Effector CD4-positive, alpha-beta T cell (primary cell): ENCODE results near the gene SLC9A6.
"Not testable (repeated sequence)": the region's sequence is repeated elsewhere in the genome, so short reads cannot be mapped to it uniquely, and the experiment has no call there.

Experiments
- DNase-seq: peaks from one replicate; pipeline ENCODE4 v3.0.0-alpha.2; 2020

Gene SLC9A6

DNA sequence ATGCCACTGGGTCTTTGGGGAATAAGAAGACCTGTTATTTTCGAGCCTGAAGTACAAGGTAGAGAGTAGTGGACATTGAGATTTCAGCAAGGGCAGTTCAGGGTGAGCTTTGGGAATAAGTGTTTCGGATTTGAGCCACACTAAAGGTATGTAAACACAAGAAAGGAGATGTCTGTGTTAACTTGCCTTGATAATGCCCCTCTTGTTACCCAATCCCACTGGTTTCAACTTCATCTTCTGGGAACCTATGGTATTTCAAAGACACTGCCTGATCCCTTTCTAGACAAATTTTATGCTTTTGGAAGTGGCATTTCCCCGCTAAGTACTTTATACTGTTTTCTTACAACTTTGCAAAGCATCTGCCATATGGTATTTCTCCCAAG is 79.4 kb downstream of the SLC9A6 start:
- DNase-seq: no peak

DNA sequence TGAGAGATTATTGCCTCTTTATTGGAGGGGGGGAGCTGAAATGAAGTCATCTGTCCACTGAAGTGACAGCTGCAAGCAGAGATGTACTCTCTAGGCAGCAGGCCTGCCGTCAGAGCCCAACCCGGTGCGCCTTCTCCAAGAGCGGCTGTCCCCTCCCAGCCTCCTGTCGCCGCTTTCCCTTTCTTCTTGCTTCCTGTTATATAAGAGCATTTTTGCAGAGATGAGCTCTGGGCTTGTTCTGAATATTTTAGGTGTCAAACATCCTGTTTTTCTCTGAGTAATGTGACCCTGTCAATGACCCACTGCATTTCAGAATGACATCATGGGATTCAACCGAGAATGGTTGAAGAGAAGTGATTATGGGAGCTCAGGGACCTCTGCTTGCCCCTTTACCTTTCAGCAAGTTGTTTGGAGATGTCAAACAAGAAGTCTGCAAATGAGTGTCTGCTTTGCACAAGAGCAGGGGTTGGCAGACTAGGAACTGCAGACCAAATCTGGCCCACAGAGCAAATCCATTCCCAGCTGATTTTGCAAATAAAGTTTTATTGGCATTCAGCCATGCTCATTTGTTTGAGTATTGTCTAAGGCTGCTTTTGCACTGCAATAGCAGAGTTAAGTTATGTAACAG is 79.9 kb downstream of the SLC9A6 start:
- no peak for DNase-seq

DNA sequence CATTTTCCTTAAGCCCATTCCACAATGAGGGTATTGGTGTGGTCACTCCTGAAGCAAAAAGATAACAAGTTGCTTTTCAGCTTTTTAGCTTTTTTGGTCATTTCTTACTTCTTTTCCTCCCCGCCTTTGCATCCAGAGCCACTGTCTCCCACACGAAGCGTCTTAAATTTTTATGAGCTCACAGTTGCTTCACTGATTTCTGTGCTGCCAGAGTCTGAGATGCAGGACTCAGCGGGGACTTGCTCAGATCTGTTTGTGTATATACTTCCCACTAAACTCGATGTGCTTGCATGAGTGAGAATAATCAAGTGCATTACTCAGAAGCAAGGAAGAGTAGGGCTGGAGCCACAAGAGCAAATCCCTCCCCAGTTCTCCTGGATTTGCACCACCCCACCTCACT is 81.9 kb downstream of the SLC9A6 start:
- DNase-seq: no peak

DNA sequence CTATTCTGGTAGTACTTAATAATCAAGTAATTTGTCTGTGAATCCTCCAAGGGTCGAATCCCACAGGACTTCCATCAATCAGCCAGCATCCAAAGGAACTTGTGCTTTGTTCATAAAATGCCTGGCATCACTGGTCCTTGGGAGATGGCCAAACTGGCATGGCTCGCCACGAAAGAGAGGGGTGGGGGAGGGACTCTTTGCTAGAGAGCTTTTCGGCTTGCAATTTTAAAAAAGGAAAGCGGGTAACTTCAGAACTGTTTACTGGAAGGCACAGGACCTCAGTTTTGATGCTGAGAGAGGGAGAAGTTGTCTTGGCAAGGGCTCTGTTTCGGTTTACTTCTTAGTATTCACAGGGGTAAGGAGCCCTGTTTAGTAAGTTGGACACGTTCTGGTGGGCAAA is 82.7 kb downstream of the SLC9A6 start:
- no peak for DNase-seq

DNA sequence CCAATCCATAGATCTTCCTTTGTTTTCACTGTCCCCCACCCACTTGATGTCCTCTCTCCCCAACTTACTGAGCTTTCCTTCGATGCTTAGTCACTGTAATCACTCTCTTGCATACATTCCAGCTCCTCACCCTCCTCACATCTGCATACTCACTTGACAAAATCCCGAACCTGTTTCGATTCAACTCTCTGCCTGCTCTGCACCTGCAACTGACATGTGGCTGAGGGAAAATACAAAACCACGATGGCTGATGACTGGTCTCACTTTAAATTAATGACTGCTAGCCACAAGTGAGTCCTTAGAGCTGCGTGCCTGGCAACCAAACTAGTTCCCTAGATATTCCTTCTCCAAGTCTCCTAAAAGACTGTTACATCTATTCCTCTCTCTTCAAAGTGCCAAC is 91.7 kb downstream of the SLC9A6 start:
- no peak for DNase-seq

DNA sequence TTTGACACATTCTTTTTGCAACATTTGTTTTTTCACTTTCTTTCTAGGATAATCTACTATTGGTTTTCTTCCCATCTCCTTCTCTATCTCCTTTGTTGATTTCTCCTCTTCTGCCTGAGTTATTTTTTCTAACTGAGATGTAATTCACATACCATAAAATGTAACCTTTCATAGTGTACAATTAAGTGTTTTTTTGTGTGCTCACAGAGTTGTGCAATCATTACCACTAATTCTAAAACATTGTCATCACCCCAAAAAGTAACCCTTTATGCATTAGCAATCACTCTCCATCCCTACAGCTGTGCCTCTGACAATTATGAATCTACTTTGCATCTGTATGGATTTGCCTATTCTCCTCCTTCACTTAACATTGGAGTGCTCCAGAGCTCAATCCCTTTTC is 95.5 kb downstream of the SLC9A6 start:
- DNase-seq: no peak

DNA sequence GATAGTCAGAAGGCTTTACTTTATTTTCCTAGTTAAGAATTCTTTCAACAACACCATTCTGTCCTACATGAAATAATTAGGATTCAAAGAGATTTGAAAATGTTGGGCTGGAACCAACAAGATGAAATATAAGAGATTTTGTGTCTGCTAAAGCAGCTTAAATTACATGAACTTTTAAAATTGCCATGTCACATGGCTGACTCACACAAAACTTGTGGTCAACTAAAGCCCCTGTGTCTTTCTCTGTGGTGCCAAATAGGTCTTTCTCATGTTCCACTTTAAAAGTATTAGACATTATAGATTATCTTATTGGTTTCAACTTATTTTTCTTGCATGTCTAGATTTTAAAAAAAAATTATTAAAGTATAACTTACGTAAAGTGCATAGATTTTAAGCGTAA is 101.3 kb downstream of the SLC9A6 start:
- DNase-seq: no peak

DNA sequence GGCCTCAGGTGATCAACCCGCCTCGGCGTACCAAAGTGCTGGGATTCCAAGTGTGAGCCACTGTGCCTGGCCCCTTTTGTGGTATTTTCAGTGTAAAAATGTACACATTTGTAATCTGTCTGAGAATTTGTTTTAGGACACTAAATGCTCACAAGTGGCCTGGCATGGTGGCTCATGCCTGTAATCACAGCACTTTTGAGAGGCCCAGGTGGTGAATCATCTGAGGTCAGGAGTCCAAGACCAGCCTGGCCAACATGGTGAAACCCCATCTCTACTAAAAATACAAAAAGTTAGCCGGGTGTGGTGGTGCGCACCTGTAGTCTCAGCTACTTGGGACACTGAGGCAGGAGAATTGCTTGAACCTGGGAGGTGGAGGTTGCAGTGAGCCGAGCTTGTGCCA is 106.7 kb downstream of the SLC9A6 start:
- DNase-seq: not testable (repeated sequence)

DNA sequence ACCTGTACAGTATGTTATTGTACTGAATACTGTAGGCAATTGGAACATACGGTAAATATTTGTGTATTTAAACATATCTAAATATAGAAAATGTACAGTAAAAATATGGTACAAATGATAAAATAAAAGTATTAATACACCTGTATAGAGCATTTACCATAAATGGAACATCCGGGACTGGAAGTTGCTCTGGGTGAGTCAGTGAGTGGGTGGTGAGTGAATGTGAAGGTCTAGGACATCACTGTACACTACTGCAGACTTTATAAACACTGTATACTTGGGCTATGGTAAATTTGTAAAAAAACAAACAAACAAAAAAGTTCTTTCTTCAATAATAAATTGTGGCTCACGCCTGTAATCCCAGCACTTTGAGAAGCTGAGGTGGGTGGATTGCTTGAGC is 109.7 kb downstream of the SLC9A6 start:
- DNase-seq: no peak
